GM12892 (cell line): Measurements from ENCODE around the gene BMP10.

Experiments
- POLR2A ChIP-seq: IDR thresholded peaks from 2 replicates; pipeline ENCODE4 v1.6.1; 2011; ENCODE audit warnings: low read depth, low read length, control low read depth
- POLR2AphosphoS5 ChIP-seq: IDR thresholded peaks from 2 replicates; pipeline ENCODE4 v1.6.1; 2011; ENCODE audit warnings: low read depth, low read length, control low read depth

- TF ChIP-seq POLR2A (no peak), POLR2AphosphoS5 (no peak)
Measured at GRCh38 chr2:68847751-68848150, 23.4 kb downstream of the BMP10 start.
